Astrocyte of the spinal cord (primary cell): ENCODE measurements around the gene RNF175.

Source experiments
- DNase-seq: peaks from one replicate; pipeline ENCODE4 v3.0.0; 2011; ENCODE audit warnings: low read depth, low spot score
- H3K4me3 ChIP-seq: 2 replicates; pipeline ENCODE4 v1.5.1; 2011; ENCODE audit warnings: low read depth, mild to moderate bottlenecking, low read length, moderate library complexity
- in situ Hi-C: cut with HindIII; loops from 2 replicates; pipeline ENCODE4 v1.10.0; 2017; ENCODE audit warnings: low sequenced_read_pairs
- TF ChIP-seq, protein P1 (sequence below): IDR thresholded peaks from 2 replicates; pipeline ENCODE4 v1.5.1; 2012; ENCODE audit warnings: low read depth, mild to moderate bottlenecking, low read length, inconsistent platforms

Gene RNF175

DNA sequence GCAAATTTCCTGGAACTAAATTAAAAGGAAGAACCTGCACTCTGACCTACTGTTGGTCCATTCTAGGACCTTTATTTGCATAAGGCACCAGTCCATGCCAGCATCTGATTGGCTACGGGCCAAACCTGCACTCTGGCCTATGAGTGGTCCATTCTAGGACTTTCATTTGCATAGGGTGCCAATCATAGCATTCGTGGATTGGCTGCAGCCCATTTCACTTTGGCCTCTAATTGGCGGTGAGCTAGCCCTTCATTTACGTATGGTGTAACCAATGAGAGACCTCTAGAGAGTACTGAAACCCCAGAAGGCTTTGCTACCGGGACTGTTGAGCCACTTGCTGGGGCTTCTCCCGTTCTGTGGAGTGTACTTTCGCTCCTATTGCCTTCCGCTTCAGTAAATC lies 6.1 kb upstream of the RNF175 start:
- no peak overlapping the region for H3K4me3 ChIP-seq
- TF ChIP-seq, protein P1, sequence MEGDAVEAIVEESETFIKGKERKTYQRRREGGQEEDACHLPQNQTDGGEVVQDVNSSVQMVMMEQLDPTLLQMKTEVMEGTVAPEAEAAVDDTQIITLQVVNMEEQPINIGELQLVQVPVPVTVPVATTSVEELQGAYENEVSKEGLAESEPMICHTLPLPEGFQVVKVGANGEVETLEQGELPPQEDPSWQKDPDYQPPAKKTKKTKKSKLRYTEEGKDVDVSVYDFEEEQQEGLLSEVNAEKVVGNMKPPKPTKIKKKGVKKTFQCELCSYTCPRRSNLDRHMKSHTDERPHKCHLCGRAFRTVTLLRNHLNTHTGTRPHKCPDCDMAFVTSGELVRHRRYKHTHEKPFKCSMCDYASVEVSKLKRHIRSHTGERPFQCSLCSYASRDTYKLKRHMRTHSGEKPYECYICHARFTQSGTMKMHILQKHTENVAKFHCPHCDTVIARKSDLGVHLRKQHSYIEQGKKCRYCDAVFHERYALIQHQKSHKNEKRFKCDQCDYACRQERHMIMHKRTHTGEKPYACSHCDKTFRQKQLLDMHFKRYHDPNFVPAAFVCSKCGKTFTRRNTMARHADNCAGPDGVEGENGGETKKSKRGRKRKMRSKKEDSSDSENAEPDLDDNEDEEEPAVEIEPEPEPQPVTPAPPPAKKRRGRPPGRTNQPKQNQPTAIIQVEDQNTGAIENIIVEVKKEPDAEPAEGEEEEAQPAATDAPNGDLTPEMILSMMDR = no peak
- no peak for DNase-seq
- in situ Hi-C loops = no loop called here

DNA sequence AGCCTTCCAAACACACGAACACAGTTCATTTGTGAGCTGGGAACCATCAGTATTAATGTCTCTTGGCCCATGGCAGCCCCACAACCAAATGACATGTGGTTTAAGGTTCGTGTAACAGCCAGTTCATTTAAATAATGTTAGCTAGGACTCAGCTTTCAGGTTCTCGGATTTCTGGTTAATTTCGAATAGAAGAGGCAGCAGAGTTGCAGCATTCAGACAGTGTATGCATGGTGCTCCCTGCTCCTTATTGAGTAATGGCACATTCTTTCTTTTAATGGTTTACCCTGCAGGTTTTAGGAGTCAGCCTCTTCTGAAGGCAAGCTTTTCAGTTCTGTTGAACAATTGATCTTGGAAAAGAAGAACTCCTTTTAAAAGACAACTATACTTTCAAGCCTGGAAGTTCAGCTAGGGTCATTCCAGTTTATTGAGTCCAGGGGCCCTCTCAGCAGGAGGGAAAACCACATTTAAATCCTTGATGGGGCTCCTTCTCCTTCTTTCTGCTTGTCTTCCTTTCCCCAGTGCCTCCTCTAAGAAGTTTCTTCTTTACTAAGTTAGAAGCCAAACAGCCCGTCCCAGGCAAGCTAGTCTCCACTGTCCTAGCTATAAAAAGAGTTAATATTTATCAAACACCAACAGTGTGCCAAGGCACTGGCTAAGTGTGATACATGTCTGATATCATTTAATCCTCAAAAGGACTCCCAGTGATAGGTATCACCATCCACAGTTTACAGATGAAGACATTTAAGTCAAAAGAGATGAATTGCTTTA lies 5.0 kb upstream of the RNF175 start:
- in situ Hi-C loops = no loop called here
- no peak overlapping the region for H3K4me3 ChIP-seq
- TF ChIP-seq, protein P1 = no peak
- DNase-seq = peak; percentile 60

DNA sequence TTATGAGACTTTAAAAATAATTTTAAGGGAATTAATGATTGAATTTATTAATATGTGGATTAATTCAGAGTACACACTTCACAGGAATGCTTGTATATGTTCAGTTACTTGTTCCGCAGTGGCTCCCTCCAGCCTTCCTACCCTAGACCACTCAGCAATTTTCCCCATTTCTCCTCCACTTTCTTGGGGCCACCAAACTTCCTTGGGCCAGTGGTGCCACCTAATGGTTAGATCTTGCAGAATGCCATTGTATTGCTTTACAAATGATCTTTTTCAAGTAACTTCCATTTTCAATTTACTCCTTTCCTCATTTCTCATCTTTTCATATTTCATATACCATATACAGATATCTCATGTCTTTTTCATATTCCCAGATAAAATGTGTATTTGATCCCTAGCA lies 3.6 kb upstream of the RNF175 start:
- no peak overlapping the region for H3K4me3 ChIP-seq

DNA sequence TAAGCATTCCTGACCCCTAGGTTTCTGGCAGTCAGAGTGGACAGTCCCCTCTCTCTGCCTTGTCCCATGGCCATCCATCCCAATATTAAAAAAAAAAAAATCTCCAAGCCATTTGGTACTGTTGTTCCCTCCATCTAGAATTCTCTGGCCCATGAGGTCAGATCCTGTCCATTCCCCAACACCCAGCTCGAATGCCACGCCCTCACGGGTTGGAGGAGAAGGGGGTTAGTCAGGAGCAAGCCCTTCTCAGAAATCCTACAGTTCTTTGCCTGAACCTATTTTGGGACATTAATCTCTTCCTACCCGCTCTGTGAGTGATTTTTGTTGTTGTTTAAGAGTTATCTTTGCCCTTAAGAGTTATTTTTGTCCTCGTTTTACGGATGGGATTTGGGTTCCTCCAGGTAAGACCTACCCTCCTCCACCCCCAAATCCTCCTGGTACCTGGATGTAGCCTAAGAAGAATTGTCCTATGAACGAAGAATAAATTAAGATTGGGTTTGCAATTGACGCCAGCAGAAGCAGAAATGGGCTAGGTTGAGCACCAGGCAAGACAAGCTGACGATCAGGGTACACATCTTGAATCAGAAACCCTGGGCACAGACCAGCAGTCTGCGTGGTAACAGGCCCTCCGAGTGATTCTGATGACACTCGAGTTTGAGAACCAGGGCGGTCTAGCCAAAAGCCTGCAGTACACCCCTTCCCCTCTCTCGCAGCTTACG lies 977 bp downstream of the RNF175 start:
- peak overlapping the region; percentile 35 for H3K4me3 ChIP-seq
- DNase-seq = no peak
- in situ Hi-C loops = no loop called here
- TF ChIP-seq, protein P1 = no peak

More for the DNA sequence above, 3.6 kb upstream of the RNF175 start:
- TF ChIP-seq, protein P1 = no peak
- DNase-seq = no peak
- in situ Hi-C loops = no loop called here

DNA sequence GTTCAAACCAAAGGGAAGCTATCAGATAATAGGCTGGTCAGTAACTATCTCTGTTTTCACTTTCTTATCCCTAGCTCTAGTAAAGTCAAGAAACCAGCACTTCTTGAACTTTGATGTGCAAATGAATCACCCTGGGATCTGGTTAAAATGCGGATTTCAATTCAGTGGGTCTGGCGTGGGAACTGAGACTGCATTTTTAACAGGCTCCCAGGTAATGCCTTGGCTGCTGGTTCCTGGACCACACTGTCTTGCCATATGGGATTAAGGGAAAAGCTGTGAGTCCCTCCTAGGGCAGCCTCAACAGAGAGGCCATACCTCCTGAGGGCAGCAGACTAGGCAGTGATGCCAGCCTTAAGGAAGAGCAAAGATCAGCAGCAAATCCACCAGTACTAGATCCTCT lies 1.7 kb downstream of the RNF175 start:
- TF ChIP-seq, protein P1 = no peak
- DNase-seq = no peak
- in situ Hi-C loops = no loop called here
- H3K4me3 ChIP-seq = no peak overlapping the region

DNA sequence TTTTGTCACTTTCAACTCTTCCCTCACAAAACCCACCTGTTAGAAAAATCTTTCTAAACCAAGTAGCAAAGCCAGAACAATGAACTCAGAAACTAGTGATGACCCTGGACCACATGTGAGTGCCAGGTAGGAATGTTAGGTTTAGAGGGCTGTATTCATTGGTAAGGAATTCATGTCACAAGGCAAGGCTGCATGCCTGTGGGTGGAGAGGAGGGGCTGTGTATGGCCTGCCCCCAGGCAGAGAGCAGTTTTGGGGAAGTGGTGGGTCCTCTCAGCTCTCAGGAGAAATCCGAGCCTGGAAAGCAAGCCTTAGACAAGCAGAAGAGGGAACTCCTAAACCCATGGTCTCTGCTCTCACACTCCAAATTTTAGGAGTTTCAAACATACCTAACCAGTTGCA lies 2.4 kb downstream of the RNF175 start:
- TF ChIP-seq, protein P1 = no peak
- no peak overlapping the region for H3K4me3 ChIP-seq
- DNase-seq = no peak
- in situ Hi-C loops = no loop called here
